ENCODE measurements around the gene SELENOH. TPM values are rescaled to one million over a fixed set of nuclear protein-coding genes. Genes with fewer than 3 reads are reported as not detected.

Gene SELENOH
- total and polyA plus RNA-seq, 2 of the 8 experiments (the other 6 are each of a cell fraction or from before 2014, with no cell fraction given) = 243 to 264 TPM

DNA sequence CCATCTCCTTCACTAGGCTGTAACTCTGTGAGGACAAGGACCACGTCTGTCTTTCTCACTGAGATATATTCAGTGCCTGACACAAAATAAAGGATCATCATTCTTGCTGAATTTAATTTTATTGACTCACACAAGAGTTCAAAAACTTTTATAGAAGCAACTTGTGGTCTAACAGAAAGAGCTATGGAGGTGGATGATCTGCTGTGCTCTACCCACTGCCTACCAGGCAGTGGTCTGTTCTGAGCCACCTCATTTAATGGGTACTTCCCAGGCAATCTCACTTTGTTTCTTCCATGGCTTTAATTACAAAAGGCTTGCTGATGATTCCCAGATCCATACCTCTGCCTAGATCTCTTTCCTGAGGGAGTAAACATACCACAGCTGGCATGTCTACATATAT is 5.6 kb downstream of the SELENOH start:
- Histone ChIP-seq H4K8ac (ENCODE audit: extremely low read depth, insufficient read depth, low read length) (no peak overlapping the region), H2BK15ac (ENCODE audit: low read length) (no peak overlapping the region), H3K79me1 (ENCODE audit: low read depth, low read length) (no peaks in the 10 kb centered on the region; the same call in 1 of the 2 replicates), H3K9ac (replicated peaks in 1 of 4; ENCODE audit: extremely low read depth in 1 of 4, low read depth in 3 of 4, low read length in 3 of 4) (no peak overlapping the region), H3K4me3 (ENCODE audit: extremely low read depth in 1 of 4, insufficient read depth in 2 of 4, low read depth in 3 of 4, low read length in 4 of 4) (no peak overlapping the region), H2BK5ac (ENCODE audit: low read depth, low read length) (no peak overlapping the region), H3K36me3 (ENCODE audit: control insufficient read depth in 2 of 4, insufficient read depth in 4 of 4, low read length in 3 of 4) (peaks cover 6 to 25% (median 15%) of the 10 kb centered on the region in 4 experiments), H4K20me1 (replicated peaks in 1 of 2; ENCODE audit: control insufficient read depth in 1 of 2, insufficient read depth in 2 of 2, low read length in 2 of 2) (peaks cover 0 to 1% of the 10 kb centered on the region in 2 experiments), H2BK20ac (ENCODE audit: low read length) (no peak overlapping the region), H4K91ac (replicated peaks; ENCODE audit: insufficient read length, low read length) (no peak overlapping the region), H3K23ac (ENCODE audit: insufficient read length) (no peak overlapping the region), H3K23me2 (ENCODE audit: low read depth, low read length) (no peaks in the 10 kb centered on the region; the same call in 1 of the 2 replicates), H3K27me3 (replicated peaks in 1 of 4; ENCODE audit: control insufficient read depth in 3 of 4, extremely low read depth in 1 of 4, insufficient read depth in 3 of 4, low read length in 3 of 4) (no peaks in the 10 kb centered on the region), H3K4ac (replicated peaks; ENCODE audit: insufficient read length, low read depth, low read length) (no peak overlapping the region), H2BK12ac (ENCODE audit: low read depth, low read length) (no peak overlapping the region), H3K9me3 (ENCODE audit: insufficient read depth in 2 of 2, low read depth in 1 of 2, low read length in 1 of 2) (no peaks in the 10 kb centered on the region), H4K5ac (ENCODE audit: insufficient read length, low read depth, low read length) (no peak overlapping the region), H3K56ac (replicated peaks; ENCODE audit: insufficient read length, low read depth, low read length) (no peak overlapping the region), H3K14ac (ENCODE audit: insufficient read length) (no peak overlapping the region), H3K4me1 (replicated peaks in 1 of 4; ENCODE audit: control insufficient read depth in 3 of 4, insufficient read depth in 4 of 4, low read length in 3 of 4) (peaks cover 0 to 6% (median 3%) of the 10 kb centered on the region in 4 experiments; a peak in 2 of 7 replicates), H3K27ac (ENCODE audit: low read depth, low read length) (no peak overlapping the region), H3K18ac (ENCODE audit: extremely low read depth, low read length) (no peak overlapping the region), H3K79me2 (ENCODE audit: control insufficient read depth in 1 of 2, insufficient read depth in 2 of 2, low read length in 2 of 2) (peaks cover 0 to 11% of the 10 kb centered on the region in 2 experiments; a peak in 3 of 4 replicates), H2AFZ (ENCODE audit: low read length) (no peak overlapping the region), H2BK120ac (replicated peaks; ENCODE audit: low read depth, low read length) (no peak overlapping the region), H2AK5ac (ENCODE audit: low read depth, low read length) (no peak overlapping the region), H3K4me2 (ENCODE audit: insufficient read depth in 1 of 2, low read depth in 2 of 2, low read length in 2 of 2) (no peak overlapping the region)
- ChIA-PET CTCF (ENCODE audit: partially characterized antibody) (interaction anchor here (0.7 to 12.1 kb wide), 8 partner anchors 11 to 777 kb away, joined by 3 to 182 read pairs (median 3); partner anchors contain the start of gene CTNND1), POLR2A (ENCODE audit: partially characterized antibody) (interaction anchor here (0.6 to 3.3 kb wide), 6 partner anchors 15 to 70 kb away, joined by 3 to 18 read pairs (median 4); partner anchors contain the start of gene CTNND1)
- FAIRE-seq (no peak), DNase-seq (ENCODE audit: low read depth in 1 of 2, low spot score in 2 of 2) (no peak)
- WGBS, 2 experiments (ENCODE audit: extremely low coverage in 1 of 2, insufficient coverage in 1 of 2, insufficient read length in 1 of 2, insufficient replicate concordance in 2 of 2, low coverage in 1 of 2, low lambda C conversion rate in 2 of 2, missing lambda C conversion rate in 1 of 2) = 100% methylated on average over 1 of the region's 1 CpG; no CpG with 5 or more reads in 1 of the 2 experiments
- no peak for TF ChIP-seq CHD2 (IDR thresholded peaks at IDR 0.05; ENCODE audit: low read length)
